ENCODE measurements around the gene ITGBL1.

The ITGBL1 gene

GRCh38 chr13:101634142-101634541 lies 181.7 kb downstream of the ITGBL1 start:
- DNase-seq: no peak

- DNase-seq: no peak
Observed at GRCh38 chr13:101639711-101640110, 187.2 kb downstream of the ITGBL1 start.

- DNase-seq: no peak
Observed at GRCh38 chr13:101640788-101641400, 188.4 kb downstream of the ITGBL1 start.

GRCh38 chr13:101645871-101646270 lies 193.4 kb downstream of the ITGBL1 start:
- DNase-seq: no peak

GRCh38 chr13:101647760-101648159 lies 195.3 kb downstream of the ITGBL1 start:
- no peak for DNase-seq

- DNase-seq: no peak
Observed at GRCh38 chr13:101648766-101649487, 196.5 kb downstream of the ITGBL1 start.

GRCh38 chr13:101649488-101650126 lies 197.1 kb downstream of the ITGBL1 start:
- no peak for DNase-seq

- no peak for DNase-seq
Observed at GRCh38 chr13:101654883-101655282, 202.4 kb downstream of the ITGBL1 start.

- no peak for DNase-seq
Observed at GRCh38 chr13:101655435-101655834, 203.0 kb downstream of the ITGBL1 start.

GRCh38 chr13:101660711-101661110 lies 208.2 kb downstream of the ITGBL1 start:
- DNase-seq: no peak

GRCh38 chr13:101661839-101662238 lies 209.4 kb downstream of the ITGBL1 start:
- DNase-seq: no peak

- no peak for DNase-seq
Observed at GRCh38 chr13:101673360-101674105, 221.1 kb downstream of the ITGBL1 start.

- no peak for DNase-seq
Observed at GRCh38 chr13:101681834-101682233, 229.4 kb downstream of the ITGBL1 start.

- DNase-seq: no peak
Observed at GRCh38 chr13:101686003-101686402, 233.5 kb downstream of the ITGBL1 start.

GRCh38 chr13:101690871-101691270 lies 238.4 kb downstream of the ITGBL1 start:
- DNase-seq: no peak

- DNase-seq: no peak
Observed at GRCh38 chr13:101691341-101691860, 238.9 kb downstream of the ITGBL1 start.

- DNase-seq: no peak
Observed at GRCh38 chr13:101695870-101696516, 243.5 kb downstream of the ITGBL1 start.

GRCh38 chr13:101697745-101698144 lies 245.3 kb downstream of the ITGBL1 start:
- DNase-seq: no peak

GRCh38 chr13:101698400-101698799 lies 245.9 kb downstream of the ITGBL1 start:
- no peak for DNase-seq

GRCh38 chr13:101700598-101700997 lies 248.1 kb downstream of the ITGBL1 start:
- DNase-seq: no peak

GRCh38 chr13:101703081-101703480 lies 250.6 kb downstream of the ITGBL1 start:
- no peak for DNase-seq

GRCh38 chr13:101703838-101704237 lies 251.4 kb downstream of the ITGBL1 start:
- no peak for DNase-seq

- DNase-seq: no peak
Observed at GRCh38 chr13:101706651-101707050, 254.2 kb downstream of the ITGBL1 start.

Measured in 8988T (cell line).